Ishikawa (cell line): ENCODE results near the gene INPP4B.

Experiments used
- CEBPB ChIP-seq: IDR thresholded peaks from 2 replicates; pipeline ENCODE4 v1.6.1; 2012
- CREB1 ChIP-seq: IDR thresholded peaks from 2 replicates; pipeline ENCODE4 v1.6.1; 2012; ENCODE audit warnings: low read depth
- EGR1 ChIP-seq: IDR thresholded peaks from 2 replicates; pipeline ENCODE4 v1.6.1; 2012
- EP300 ChIP-seq: IDR thresholded peaks from 2 replicates; pipeline ENCODE4 v1.6.1; 2012; ENCODE audit warnings: borderline replicate concordance
- FOXM1 ChIP-seq: IDR thresholded peaks from 2 replicates; pipeline ENCODE4 v1.6.1; 2012; ENCODE audit warnings: low read depth, borderline replicate concordance
- NFIC ChIP-seq: IDR thresholded peaks from 2 replicates; pipeline ENCODE4 v1.6.1; 2012
- RAD21 ChIP-seq: IDR thresholded peaks from 2 replicates; pipeline ENCODE4 v1.6.1; 2012; ENCODE audit warnings: low read depth
- REST ChIP-seq: IDR thresholded peaks from 2 replicates; pipeline ENCODE4 v1.6.1; 2012; ENCODE audit warnings: low read depth, mild to moderate bottlenecking
- TAF1 ChIP-seq: IDR thresholded peaks from 2 replicates; pipeline ENCODE4 v1.6.1; 2012; ENCODE audit warnings: low read depth, mild to moderate bottlenecking
- TCF12 ChIP-seq: IDR thresholded peaks from 2 replicates; pipeline ENCODE4 v1.6.1; 2012; ENCODE audit warnings: low read depth
- TEAD4 ChIP-seq: IDR thresholded peaks from 2 replicates; pipeline ENCODE4 v1.6.1; 2012
- USF1 ChIP-seq: IDR thresholded peaks from 2 replicates; pipeline ENCODE4 v1.6.1; 2012
- YY1 ChIP-seq: IDR thresholded peaks from 2 replicates; pipeline ENCODE4 v1.6.1; 2012; ENCODE audit warnings: low read depth
- ZBTB7A ChIP-seq: IDR thresholded peaks from 2 replicates; pipeline ENCODE4 v1.6.1; 2012; ENCODE audit warnings: low read depth
- TF ChIP-seq, protein P1 (sequence below): IDR thresholded peaks from 2 replicates; pipeline ENCODE4 v1.6.1; 2012

INPP4B gene

GRCh38 chr4:142407596-142407995, 438.5 kb downstream of the INPP4B start:
- no peak for TF ChIP-seq YY1
- no peak for TF ChIP-seq TAF1
- TF ChIP-seq REST = no peak
- no peak for TF ChIP-seq TEAD4
- TF ChIP-seq EP300 = no peak
- TF ChIP-seq, protein P1, sequence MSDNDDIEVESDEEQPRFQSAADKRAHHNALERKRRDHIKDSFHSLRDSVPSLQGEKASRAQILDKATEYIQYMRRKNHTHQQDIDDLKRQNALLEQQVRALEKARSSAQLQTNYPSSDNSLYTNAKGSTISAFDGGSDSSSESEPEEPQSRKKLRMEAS = no peak
- no peak for TF ChIP-seq NFIC
- TF ChIP-seq FOXM1 = no peak
- TF ChIP-seq ZBTB7A = no peak
- TF ChIP-seq CEBPB = no peak
- no peak for TF ChIP-seq CREB1
- no peak for TF ChIP-seq EGR1
- TF ChIP-seq RAD21 = no peak
- TF ChIP-seq TCF12 = no peak

- TF ChIP-seq TCF12 (no peak), TAF1 (no peak), USF1 (no peak), TEAD4 (no peak), FOXM1 (no peak), YY1 (no peak), RAD21 (no peak), EGR1 (no peak), CEBPB (no peak), ZBTB7A (no peak), REST (no peak), CREB1 (no peak), EP300 (no peak), NFIC (no peak)
- TF ChIP-seq, protein P1 = no peak
Observed at GRCh38 chr4:142406917-142407501, 439.1 kb downstream of the INPP4B start.

DNA sequence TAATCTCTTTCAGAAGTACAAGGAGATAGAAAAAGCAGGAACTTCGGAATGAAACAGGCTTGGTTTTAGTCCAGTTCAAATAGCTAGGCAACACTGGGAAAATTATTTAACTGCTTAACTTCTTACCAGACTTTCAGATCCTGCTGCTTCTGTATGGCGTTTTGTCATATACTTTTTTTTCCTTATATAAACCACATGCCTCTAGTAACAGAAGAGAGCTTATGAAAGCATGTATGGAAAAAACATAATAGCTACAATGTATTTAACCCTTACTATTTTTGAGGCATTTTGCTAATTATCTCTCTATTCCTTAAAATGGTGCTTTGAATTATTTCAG, 439.6 kb downstream of the INPP4B start:
- no peak for TF ChIP-seq TAF1
- TF ChIP-seq NFIC = no peak
- TF ChIP-seq TEAD4 = no peak
- no peak for TF ChIP-seq EP300
- no peak for TF ChIP-seq FOXM1
- TF ChIP-seq TCF12 = no peak
- TF ChIP-seq CREB1 = no peak
- TF ChIP-seq YY1 = no peak
- TF ChIP-seq, protein P1 = no peak
- TF ChIP-seq CEBPB = no peak

DNA sequence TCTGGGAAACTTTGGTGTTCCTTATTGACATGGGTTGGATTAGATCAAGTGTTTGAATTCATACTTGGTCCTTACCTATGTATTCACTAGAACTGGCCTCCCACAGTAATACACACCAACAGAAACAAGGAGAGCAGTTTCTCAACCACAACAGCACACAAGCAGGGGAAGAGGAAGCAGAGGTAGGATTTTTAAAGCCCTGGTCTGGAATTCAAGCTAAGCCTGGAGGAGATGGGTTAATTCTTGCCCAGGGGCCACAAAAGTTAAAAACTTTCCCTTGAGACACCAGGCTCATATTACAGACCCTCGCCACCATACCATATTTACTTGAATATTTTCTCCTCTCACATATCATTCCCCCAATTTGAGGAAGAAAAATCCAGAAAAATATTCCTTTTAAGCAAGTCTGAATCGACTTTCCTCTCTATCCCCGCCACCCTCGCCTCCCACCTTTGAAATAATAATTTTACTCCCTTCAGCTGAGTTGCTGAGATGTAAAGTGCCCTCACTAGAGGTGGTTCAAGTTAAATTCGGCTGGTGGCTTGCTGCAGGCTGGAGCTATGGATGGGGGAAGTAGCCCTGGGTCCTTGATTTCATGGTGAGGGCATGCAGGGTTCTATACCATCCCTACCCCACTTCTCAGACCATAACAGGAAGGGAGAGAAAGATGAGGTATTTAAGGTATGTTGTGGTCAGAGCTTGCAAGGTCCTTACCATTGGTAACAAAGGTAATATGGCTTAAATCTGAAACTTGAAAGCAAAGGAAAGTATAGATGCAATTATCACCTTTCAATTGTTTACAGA, 440.2 kb downstream of the INPP4B start:
- TF ChIP-seq FOXM1 (no peak), YY1 (0 out of 2 replicates have a peak, but pooled peaks have one; percentile 40), TCF12 (peak; percentile 54; the same call in 1 of the 2 replicates), EP300 (peak; percentile 56; the same call in 1 of the 2 replicates), TEAD4 (peak; percentile 74)

- TF ChIP-seq, protein P1 = peak; percentile 51; the same call in 1 of the 2 replicates
- TF ChIP-seq USF1 (peak; percentile 93), CEBPB (peak; percentile 30; the same call in 1 of the 2 replicates), RAD21 (no peak), TAF1 (peak; percentile 34; the same call in 1 of the 2 replicates), TCF12 (peak; percentile 29; the same call in 1 of the 2 replicates)
Observed at GRCh38 chr4:142405021-142405694, 440.9 kb downstream of the INPP4B start.
